Cardiac fibroblast (primary cell): ENCODE data around the gene DYNC1I1.
A peak's percentile ranks its signal among the peaks of the same experiment; 100 is the strongest.

Experiments
- DNase-seq, 2 donors: peaks; one replicate each; pipeline versions ENCODE4 v3.0.0 to v3.0.0-alpha.2; 2010; ENCODE audit warnings: low read depth in 2 of 2
- H3K4me3 ChIP-seq, 2 donors: replicated peaks in 1 of 2; 1 replicate in 1 of 2; 2 replicates in 1 of 2; pipeline ENCODE4 v1.5.1; 2011; ENCODE audit warnings: low read depth in 2 of 2, low read length in 2 of 2, mild to moderate bottlenecking in 2 of 2, moderate library complexity in 1 of 2
- CTCF ChIP-seq: IDR thresholded peaks from one replicate; pipeline ENCODE4 v1.5.1; 2011; ENCODE audit warnings: low read depth, mild to moderate bottlenecking, low read length, inconsistent platforms

The DYNC1I1 gene

DNA sequence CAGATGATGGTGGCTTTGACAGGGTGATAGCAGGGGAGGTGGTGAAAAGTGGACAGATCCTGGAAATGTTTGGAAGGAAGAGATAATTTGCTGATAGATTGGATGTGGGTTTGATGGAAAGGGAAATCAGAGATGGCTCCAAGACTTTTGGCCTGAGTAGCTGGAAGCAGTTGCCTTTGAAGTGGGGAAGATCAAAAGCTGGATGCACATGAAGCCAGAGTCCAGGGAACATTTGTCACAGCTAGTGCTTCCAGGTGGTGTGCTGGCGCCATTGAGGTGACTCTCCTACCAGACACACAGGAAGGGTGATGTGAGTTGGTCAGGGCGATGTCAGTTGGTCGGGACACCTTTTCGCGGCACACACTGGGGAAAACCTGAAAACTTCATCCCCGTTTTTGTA, 15.9 kb downstream of the DYNC1I1 start:
- TF ChIP-seq CTCF: no peak
- H3K4me3 ChIP-seq: no peak overlapping the region
- DNase-seq: no peak

DNA sequence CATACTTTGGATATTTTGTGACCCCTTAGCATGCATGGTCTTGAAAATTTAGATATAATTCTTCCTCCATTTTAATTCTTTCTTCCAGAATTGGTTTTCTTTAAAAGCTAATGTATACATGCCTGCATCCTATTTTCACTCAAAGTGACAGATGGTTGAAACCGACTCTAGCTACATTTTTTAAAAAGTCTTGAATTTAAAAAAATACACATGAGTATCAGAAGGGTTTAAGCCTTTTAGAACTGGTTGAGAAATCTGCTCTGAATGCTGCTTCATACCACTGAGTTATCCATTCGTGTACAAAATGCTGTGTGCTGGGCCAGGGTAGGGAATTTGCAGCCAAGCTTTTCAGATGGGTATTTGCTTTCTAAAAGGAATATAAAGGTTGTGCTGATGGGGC, 16.5 kb downstream of the DYNC1I1 start:
- no peak for DNase-seq
- no peak overlapping the region for H3K4me3 ChIP-seq
- TF ChIP-seq CTCF: no peak

DNA sequence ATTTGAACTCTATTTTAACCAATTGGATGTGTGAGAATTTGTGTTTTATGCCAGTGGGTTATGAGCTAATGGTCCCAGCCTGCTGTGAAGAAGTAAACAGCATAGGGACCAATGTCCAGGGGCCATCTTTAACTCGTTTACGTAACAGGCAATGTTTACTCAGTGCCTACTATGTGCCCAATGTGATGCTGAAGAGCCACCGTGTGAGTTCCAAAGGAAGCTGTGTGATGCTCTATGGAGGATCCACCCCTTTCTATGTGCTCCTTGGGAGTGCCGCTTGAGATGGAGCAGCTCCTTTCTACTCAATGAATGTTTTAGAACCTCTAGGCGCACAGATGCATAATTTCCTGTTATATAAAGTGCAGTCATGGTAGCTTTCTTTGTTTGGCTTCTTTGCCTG, 21.3 kb downstream of the DYNC1I1 start:
- H3K4me3 ChIP-seq: no peak overlapping the region
- DNase-seq: no peak
- no peak for TF ChIP-seq CTCF

- peak; percentile 34 to 62 for DNase-seq
- no peak overlapping the region for H3K4me3 ChIP-seq
- peak; percentile 73 for TF ChIP-seq CTCF
Observed at GRCh38 chr7:95794917-95795515, 22.7 kb downstream of the DYNC1I1 start.

DNA sequence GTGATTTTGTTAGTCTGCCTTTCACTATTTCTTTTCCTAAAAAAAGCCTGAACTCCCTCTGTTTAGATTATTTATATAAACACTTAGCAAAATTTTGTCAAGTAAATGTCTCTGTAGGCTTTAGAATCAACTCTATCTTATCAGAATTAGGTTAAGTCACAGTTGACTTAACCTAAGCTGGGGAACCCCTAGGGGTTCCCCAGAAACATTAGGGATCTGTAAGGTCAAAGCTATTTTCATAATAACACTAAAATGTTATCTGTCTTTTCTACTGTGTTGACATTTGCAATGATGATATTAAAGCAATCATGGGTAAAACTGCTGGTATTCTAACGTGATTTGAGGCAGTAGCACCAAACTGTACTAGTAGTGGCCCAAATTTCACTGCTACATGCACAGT, 24.3 kb downstream of the DYNC1I1 start:
- TF ChIP-seq CTCF: no peak
- H3K4me3 ChIP-seq: no peak overlapping the region
- DNase-seq: no peak

DNA sequence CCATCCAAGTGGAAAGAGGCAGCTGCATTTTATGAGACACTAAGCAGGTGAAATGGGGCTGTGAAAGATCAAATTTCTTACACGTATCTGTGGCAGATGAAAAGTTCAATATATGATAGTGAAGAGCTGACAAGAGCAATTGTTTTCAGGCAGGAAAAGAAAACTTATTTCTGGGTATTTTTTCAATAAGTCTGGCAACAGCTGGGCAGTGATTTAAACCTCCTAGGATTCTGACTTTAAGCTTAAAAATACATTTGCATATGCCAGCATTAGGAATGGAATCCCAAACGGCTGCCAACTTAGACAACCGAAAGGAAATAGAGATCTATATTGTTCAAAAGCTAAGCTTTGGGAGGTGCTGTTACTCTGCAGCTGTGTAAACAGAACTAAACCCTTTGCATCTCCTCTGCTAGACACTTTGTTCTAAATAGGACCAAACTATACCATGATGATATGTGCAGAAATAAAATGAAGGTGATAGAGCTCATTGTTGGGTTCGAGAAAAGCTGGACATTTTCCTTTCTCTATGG, 26.1 kb downstream of the DYNC1I1 start:
- H3K4me3 ChIP-seq: no peak overlapping the region
- no peak for TF ChIP-seq CTCF
- peak; percentile 3 to 53 for DNase-seq

DNA sequence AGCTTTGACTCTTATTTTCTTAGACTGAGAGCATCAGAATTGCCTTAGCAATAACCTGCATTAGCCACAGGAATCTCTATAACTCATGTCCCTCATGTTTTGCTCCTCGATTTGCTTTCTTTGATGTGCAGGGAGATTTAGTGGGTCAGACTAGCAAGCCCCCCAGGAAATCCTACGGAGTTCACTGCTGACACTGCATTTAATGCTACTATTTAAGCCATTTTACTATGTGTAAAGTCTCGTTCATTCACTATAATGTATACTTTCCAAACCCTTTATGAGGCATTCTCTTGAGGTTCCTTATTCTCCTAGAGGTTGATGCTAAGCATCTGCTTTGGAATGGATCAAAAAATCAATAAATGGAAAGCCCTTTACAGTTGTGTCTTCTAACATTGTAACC, 28.4 kb downstream of the DYNC1I1 start:
- H3K4me3 ChIP-seq: no peak overlapping the region
- no peak for DNase-seq
- no peak for TF ChIP-seq CTCF
